Left lung (tissue), 10 donors: ENCODE results near the gene IP6K3. TPM values are rescaled to one million over a fixed set of nuclear protein-coding genes. Genes with fewer than 3 reads are reported as not detected.

Experiments used
- ATAC-seq: fragments of 200-7000 bp; cut with Tn5 transposase; one replicate; pipeline ENCODE4 v1.9.1; 2020; ENCODE audit warnings: moderate library complexity
- DNase-seq, 4 donors: peaks; one replicate each; pipeline ENCODE4 v3.0.0-alpha.2; 2013 to 2020
- H3K27ac ChIP-seq, 2 donors: fragments of 200-600 bp; sonication (generic) in 1 of 2; one replicate each; pipeline versions ENCODE4 v1.5.0 to v1.8.0; 2020 to 2021
- H3K27me3 ChIP-seq, 2 donors: fragments of 200-600 bp; sonication (generic) in 1 of 2; one replicate each; pipeline versions ENCODE4 v1.5.0 to v1.8.0; 2020 to 2021
- H3K36me3 ChIP-seq, 2 donors: fragments of 200-600 bp; sonication (generic) in 1 of 2; one replicate each; pipeline versions ENCODE4 v1.5.0 to v1.8.0; 2020 to 2021
- H3K4me1 ChIP-seq, 2 donors: fragments of 200-600 bp; one replicate each; pipeline ENCODE4 v1.8.0; 2021
- H3K4me3 ChIP-seq, 2 donors: fragments of 200-600 bp; sonication (generic) in 1 of 2; one replicate each; pipeline versions ENCODE4 v1.5.0 to v1.8.0; 2020 to 2021; ENCODE audit warnings: mild to moderate bottlenecking in 1 of 2
- H3K9me3 ChIP-seq, 2 donors: fragments of 200-600 bp; sonication (generic) in 1 of 2; one replicate each; pipeline versions ENCODE4 v1.5.0 to v1.8.0; 2020 to 2021
- CTCF ChIP-seq, 2 donors: fragments of 200-600 bp; sonication (generic) in 1 of 2; IDR thresholded peaks; one replicate each; pipeline versions ENCODE4 v1.5.0 to v1.8.0; 2021; ENCODE audit warnings: antibody characterized with exemption in 2 of 2
- intact Hi-C, 2 donors: fragments of 100-400 bp; cut with DNase I; formaldehyde crosslinking; loops; one replicate each; pipeline versions ENCODE4 v1.11.2 to v1.14.2; 2022
- polyA plus RNA-seq, 6 donors: library from polyadenylated mRNA; unstranded; fragments of 120-200 nt; gene quantifications; one replicate each; pipeline ENCODE4 v1.2.1, GENCODE V29; 2013; ENCODE audit not compliant: insufficient read length in 6 of 6
- total RNA-seq, 2 donors: library from RNA; stranded (reverse); fragmentation: NEBNext Ultra II Directional; extraction: Animal tissue kit (Norgen Biotek cat#: 25700); gene quantifications; one replicate each; pipeline ENCODE4 v1.2.1, GENCODE V29; 2021
- donor health status: DM: no; HTN: yes; CAD: no.
- donor health status: DM: no; HTN: no; CAD: no.

The IP6K3 gene
- total and polyA plus RNA-seq, 8 donors = 0.87 to 5.4 (median 3.3) TPM

GRCh38 chr6:33757113-33757512 is 10.4 kb upstream of the IP6K3 start:
- intact Hi-C loops = no loop called here
- H3K27me3 ChIP-seq = no peaks in the 10 kb centered on the region
- TF ChIP-seq CTCF (IDR thresholded peaks at IDR 0.05) = no peak
- H3K9me3 ChIP-seq = no peaks in the 10 kb centered on the region
- peaks cover 0 to 4% of the 10 kb centered on the region in 2 donors for H3K4me1 ChIP-seq
- no peaks in the 10 kb centered on the region for H3K36me3 ChIP-seq
- ATAC-seq (no peak), DNase-seq (no peak)
- no peak overlapping the region for H3K27ac ChIP-seq
- H3K4me3 ChIP-seq = no peak overlapping the region

- DNase-seq = no peak
- no peak overlapping the region for H3K27ac ChIP-seq
- TF ChIP-seq CTCF (IDR thresholded peaks at IDR 0.05) = no peak
- no peaks in the 10 kb centered on the region for H3K36me3 ChIP-seq
- no peaks in the 10 kb centered on the region for H3K9me3 ChIP-seq
- no peaks in the 10 kb centered on the region for H3K27me3 ChIP-seq
- no peak overlapping the region for H3K4me3 ChIP-seq
- no peak for ATAC-seq
- intact Hi-C loops = no loop called here
- H3K4me1 ChIP-seq = no peaks in the 10 kb centered on the region
These were observed 9.7 kb upstream of the IP6K3 start for GRCh38 chr6:33756211-33756954.

- intact Hi-C loops = no loop called here
- DNase-seq (no peak), ATAC-seq (no peak)
- Histone ChIP-seq H3K4me3 (no peak overlapping the region), H3K9me3 (no peaks in the 10 kb centered on the region), H3K27me3 (no peaks in the 10 kb centered on the region), H3K36me3 (no peaks in the 10 kb centered on the region), H3K4me1 (no peaks in the 10 kb centered on the region), H3K27ac (no peak overlapping the region)
- TF ChIP-seq CTCF (IDR thresholded peaks at IDR 0.05) = no peak
These were observed 8.6 kb upstream of the IP6K3 start for GRCh38 chr6:33755070-33755869.

GRCh38 chr6:33754222-33754621 is 7.5 kb upstream of the IP6K3 start:
- DNase-seq = no peak
- no peak overlapping the region for H3K27ac ChIP-seq
- no peak for ATAC-seq
- no peaks in the 10 kb centered on the region for H3K9me3 ChIP-seq
- intact Hi-C loops = no loop called here
- no peak overlapping the region for H3K4me3 ChIP-seq
- no peaks in the 10 kb centered on the region for H3K27me3 ChIP-seq
- no peak for TF ChIP-seq CTCF (IDR thresholded peaks at IDR 0.05)
- H3K36me3 ChIP-seq = no peaks in the 10 kb centered on the region
- H3K4me1 ChIP-seq = no peaks in the 10 kb centered on the region

- Histone ChIP-seq H3K9me3 (no peaks in the 10 kb centered on the region), H3K27me3 (no peaks in the 10 kb centered on the region), H3K36me3 (no peaks in the 10 kb centered on the region), H3K4me3 (no peak overlapping the region), H3K4me1 (no peaks in the 10 kb centered on the region), H3K27ac (no peak overlapping the region)
- intact Hi-C loops = no loop called here
- no peak for TF ChIP-seq CTCF (IDR thresholded peaks at IDR 0.05)
- no peak for ATAC-seq
- no peak for DNase-seq
These were observed 5.9 kb upstream of the IP6K3 start for GRCh38 chr6:33752646-33753015.
